GM18499 (cell line): ENCODE data around the gene OR6A2.
"Not testable (repeated sequence)": the region's sequence is repeated elsewhere in the genome, so short reads cannot be mapped to it uniquely, and the experiment has no call there.

ENCODE experiments used
- ATAC-seq: cut with Tn5 transposase; IDR thresholded peaks from one replicate; pipeline ENCODE4 v1.9.1; 2021; ENCODE audit warnings: moderate number of reproducible peaks; ENCODE audit not compliant: insufficient read depth, unreplicated experiment

OR6A2 gene

DNA sequence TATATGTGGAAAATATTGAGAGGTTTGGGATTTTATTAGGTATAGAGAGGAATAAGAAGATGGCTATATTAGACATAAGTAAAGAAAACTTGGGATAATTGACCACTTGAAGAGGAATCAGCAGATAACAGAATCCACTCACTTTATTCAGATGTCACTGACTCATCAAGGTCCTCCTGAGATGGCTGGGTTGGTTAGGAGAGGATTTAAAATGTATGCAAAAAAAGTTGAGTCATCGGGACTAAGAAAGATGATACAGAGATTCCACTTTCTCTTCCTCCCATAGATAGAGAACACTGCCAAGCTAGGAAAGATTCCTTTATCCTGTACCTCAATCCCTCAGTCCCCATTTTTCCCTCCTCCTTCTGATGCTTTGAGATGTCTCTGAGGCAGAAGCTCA is at the start of gene OR6A2:
Gene OR6A2 (minus strand): TSS at position 288 of the 400 bp plus-strand sequence. CDS start 3,981 bp downstream, outside the sequence.
- ATAC-seq: no peak

DNA sequence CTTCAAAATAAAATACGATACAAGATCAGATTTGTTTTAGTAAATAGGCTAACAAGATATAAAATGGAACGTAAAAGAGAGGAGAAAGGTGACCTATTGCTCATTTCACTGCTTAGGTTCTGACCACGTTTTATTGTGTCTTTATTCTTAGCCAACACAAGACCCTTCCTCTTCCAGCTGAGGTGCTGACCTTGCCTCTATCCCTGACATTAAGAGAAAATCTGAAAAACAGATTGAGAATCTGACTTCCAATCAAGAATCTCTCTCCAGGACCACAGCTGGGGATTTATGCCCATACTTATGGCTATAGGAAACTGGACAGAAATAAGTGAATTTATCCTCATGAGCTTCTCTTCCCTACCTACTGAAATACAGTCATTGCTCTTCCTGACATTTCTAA is 45.9 kb upstream of the OR6A2 start, which contains the start of gene OR10A5:
Gene OR10A5 (plus strand): TSS at position 301 of the 400 bp plus-strand sequence. CDS start 0 bp downstream, at position 301.
- no peak for ATAC-seq

DNA sequence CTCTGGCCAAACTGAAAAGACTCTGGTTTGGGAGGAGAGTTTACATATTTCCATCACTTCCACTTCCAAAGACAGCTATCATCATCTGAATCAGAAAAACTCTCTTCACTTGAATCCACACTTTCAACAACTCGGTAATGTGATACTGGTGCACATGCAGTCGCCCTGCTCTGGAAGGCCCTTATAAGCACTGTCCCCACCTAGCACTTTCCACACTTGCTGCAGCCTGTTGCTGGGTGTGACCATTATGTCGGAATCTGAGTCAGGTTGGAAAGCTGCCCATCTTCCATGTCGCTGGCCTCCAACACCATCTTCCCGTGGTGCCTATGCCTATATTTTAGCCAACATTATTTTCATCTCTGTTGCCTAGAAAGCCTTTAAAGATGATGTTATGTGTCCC is 44.9 kb upstream of the OR6A2 start:
- no peak for ATAC-seq

DNA sequence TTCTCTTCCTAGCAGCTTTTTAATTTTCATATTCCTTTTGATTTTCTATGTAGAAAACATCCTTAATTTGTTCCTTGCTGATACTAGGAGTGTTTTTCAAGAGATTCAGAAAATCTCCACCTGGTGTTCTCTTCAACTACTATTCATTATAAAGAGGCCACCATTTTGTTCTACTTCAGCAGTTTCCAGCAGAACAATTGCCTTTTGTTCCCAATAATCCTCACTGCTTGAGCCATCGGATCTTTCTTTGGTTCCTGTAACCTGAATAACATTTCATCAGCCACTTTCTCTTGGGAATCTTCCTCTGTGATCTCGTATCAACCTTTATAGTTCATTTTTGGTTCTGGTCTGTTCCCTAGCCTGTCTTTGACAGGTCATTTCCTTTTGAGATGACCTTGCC is 44.2 kb upstream of the OR6A2 start:
- ATAC-seq: no peak

DNA sequence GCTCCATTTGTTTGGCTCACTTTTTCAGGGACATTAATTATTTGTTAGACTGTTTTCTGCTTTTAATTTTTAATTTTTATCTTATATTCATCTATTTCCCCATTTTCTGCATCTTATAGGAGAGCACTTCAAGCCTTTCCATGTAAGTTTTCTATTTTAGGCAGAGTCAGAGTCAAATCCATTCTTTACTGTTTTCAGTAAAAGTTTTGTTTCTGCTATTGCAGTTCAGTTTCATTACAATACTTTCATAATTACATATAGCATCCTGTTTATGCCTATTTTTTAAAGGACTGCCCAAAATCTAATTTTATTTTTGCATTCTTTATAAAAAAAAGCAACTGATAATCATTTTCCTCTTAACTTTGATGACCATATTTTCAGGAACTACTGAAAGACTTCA is 42.2 kb upstream of the OR6A2 start:
- no peak for ATAC-seq

DNA sequence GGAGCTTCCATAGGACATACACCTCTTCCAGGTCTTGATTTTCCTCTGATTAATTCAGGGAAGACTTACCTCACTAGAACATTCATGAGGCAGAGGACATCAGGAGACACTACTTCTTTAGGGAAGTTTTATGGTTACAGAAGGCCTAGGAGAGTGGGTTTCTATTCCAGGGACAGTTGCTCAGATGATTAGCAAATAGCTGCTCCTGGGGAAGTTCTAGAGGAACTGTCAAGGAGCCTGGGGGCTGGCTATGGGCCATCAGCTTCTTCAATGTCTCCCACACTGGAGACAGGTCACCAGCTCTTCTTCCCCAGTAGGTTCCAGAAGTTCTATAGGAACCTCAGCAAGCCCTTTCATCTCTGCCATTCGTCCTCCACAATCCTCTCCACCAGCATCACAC is 34.5 kb upstream of the OR6A2 start:
- ATAC-seq: no peak

DNA sequence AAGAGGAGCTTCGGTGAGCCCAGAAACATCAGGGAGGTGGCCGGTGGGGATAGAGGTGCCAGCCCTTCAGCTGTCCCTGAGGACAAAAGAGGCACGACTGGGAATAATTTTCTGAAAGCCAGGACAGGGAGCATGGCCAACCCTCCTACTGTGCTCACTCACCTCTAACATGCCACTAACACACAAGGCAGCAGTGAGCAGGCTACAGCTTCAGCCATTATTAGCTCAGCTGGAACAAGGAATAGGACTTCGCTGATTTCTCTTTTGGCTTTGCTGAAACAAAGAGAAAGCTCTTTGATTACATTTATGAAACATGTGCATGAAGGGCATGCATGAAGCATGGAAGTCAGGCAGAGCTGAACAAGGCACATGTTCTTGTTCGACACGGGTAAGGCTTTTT is 33.9 kb upstream of the OR6A2 start:
- no peak for ATAC-seq

DNA sequence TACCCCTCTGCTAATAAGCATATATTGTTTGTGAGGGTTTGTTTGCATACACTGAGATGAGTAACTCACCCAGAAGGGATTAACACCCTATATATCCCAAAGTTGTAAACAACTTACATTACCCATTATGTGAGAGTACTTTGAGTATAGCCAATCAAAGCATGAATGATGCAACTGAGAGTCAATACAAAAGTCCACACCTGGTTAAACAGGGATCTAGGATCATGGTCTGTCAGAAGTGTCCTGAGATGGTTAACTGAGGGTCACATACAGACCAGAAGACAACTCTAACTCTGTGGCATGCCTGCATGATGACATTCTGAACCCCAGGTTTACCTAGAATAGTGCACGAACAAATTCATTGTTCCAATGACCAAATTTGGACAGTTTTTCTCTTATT is 28.6 kb upstream of the OR6A2 start:
- ATAC-seq: no peak

DNA sequence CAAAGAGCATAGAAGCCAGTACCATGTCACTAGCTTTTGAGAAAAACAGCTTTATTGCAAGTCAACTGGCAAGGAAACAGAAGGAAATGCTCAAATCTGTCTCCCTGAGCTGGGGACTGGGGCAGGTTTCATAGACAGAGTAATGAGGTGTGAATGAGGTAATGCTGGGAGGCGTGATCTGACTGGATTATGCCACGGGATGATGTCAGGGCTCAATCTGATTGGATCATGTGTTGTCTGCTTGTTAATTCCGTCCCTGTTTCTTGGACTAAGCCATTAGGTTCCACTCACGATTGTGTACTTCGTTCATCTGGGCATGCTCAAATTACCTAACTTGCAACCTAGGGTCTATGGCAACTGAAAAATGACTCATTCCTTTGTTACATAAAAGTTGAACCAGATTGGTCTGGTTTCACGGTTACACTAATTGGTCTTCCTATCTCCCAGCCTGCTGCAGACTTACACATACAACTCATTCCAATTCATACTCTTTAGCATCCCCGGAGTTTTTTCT is 25.8 kb upstream of the OR6A2 start:
- ATAC-seq: no peak

DNA sequence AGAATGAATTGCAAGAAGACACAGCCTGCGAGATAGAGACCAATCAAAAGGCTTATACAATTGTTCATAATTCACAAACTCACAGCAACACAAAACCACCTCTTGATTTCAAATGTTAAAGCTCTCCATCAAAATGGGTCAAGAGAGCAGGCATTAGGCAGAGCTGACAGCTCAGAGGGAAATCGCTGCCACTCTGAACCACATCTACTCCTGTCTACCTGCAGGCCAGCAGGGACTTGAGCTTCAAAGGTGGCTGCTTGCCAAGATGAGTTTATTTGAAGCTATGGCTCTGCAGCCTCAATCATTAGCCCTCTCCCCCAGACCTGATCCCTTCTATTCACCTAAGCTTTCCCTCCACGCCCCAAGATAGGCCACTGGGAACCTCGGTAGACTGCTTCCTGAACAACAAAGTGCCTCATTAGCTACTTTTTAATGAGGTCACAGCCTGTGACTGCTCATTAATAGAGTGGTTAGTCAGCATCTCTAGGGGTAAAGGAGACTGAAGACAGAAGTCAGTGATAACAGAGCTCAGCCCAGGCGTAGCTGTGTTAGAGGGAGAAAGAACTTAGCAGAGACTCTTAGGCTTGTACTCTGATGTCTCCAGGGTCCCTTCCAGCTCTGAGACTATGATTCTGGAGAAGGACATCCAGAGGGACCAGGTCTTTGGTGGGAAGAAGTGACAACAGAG is 24.8 kb upstream of the OR6A2 start:
- ATAC-seq: no peak

DNA sequence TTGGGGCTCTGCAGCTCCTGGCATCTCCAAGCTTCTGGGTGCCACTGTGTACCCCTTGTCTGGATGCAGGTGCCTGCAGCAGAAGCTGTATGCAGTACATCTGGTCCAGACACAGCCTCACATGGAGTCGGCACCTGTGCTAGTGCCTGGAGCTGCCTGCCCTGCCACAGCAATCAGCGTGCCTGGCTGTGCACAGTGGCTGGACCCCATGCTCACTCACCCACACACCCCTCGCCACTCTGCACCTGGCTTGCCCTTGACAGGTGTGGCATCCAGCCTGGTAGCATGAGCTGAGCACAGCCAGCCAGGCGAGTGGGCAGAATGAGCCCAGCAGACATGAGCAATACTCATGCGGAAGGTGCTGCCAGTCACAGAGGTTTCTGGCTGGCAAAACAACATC is 19.5 kb upstream of the OR6A2 start:
- no peak for ATAC-seq

DNA sequence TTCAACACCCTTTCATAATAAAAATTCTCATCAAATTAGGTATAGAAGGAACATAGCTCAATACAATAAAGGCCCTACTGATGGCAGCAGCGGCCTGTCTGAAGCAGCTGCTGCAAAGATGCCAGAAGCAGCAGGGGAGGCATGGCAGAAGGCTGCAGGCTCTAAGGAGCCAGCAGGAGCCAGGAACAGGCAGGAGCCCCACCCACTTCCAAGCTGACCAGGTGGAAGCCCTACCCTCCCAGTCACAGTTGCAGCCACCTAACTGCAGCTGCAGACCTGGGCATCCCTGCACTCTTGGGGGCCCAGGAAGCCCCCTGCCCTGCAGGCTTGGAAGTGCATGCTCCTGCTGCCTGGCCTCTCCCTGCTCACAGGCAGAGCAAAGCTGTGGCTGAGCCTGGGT is 18.2 kb upstream of the OR6A2 start:
- no peak for ATAC-seq

DNA sequence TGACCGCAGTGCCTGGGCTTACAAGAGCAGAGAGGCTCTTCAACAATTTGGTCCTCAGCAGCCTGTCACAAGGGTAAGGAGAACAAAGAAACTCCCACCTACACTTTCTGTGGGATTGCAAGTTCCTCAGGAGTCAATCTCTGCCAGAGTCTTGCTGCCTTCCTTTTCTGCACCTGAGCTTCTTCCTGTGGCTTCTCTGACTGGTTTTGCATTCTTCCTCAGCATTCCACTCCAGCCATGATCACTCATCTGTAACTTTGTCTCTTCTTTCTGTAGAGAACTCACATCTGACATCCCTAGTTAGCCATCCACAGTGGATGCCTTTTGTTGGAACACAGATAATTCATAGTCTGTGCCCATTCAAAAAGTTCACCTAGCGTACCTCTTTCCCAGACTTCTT is 14.2 kb upstream of the OR6A2 start:
- no peak for ATAC-seq

DNA sequence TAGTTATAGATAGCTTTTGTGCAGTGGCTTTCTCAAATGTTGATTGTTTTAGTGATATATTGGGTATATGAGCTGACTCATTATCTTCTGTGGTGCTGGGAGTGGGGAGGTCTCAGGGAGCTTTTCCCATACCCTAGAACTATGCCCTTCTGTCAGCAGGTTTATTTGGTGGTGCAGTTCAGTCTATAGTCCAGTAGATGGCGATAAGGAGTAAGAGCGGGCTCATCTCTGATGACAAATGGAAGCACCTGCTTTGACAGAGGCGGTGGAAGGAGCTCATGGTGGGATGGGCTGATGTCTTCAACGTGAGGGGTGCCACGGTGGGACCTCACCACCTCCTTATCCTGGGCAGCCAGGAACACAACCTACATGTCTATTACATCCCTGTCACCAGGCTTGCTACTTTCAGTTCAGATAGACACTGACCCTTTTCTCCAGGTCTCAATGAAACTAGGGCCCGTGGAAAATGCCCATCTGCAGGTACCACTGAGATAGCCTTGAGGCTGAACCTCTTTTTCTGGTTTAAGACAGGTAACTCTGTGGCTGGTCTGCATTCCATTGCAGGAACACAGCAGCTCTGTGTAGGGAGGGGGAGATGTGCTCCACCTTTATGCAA is 13.0 kb upstream of the OR6A2 start:
- ATAC-seq: peak; percentile 85

DNA sequence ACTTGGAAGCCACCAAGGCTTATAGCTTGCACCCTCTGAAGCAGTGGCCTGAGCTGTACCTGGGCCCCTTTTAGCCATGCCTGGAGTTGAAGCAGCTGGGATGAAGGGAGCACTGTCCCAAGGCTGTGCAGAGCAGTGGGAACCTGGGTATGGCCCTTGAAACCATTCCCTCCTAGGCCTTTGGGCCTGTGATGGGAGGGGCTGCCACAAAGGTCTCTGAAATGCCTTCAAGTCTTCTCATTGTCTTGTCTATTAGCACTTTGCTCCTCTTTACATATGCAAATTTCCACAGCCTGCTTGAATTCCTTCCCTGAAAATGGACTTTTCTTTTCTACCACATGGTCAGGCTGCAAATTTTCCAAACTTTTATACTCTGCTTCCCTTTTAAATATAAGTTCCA is 1.6 kb upstream of the OR6A2 start:
- not testable (repeated sequence) for ATAC-seq

DNA sequence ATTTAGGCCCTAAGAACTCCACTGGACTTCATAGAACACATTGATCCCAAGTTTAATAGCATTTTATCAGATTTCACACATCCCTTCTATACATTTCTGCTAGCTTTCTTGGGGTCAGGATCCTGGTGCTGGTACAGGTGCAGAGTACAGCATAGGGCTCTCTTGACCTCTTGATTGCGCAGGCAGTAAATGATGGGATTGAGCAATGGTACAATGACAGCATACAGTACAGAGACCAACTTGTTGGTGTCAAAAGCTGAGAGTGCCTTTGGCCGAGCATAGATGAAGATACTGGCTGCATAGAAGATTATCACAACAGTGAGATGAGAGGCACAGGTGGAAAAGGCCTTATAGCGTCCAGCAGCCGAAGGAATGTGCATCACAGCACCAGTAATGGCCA is 4.8 kb downstream of the OR6A2 start:
- no peak for ATAC-seq

DNA sequence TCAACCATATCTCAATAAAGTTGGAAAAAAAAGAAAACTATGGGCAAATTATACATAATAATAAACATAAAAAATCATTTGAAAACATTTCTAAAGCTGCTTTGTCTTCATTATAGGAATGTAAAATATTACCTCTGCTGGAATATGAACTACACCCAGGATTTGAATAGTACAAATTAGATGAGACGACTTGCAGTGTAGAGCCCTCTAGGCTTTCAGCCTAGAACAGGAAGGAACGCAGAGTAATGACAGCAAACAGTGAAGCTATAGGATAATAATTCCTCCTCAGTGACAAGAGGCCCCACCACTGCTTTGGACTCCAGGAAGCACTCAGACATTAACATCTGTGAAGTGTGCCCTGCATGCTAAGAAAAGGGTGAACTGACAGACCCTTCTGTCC is 8.9 kb downstream of the OR6A2 start:
- no peak for ATAC-seq

DNA sequence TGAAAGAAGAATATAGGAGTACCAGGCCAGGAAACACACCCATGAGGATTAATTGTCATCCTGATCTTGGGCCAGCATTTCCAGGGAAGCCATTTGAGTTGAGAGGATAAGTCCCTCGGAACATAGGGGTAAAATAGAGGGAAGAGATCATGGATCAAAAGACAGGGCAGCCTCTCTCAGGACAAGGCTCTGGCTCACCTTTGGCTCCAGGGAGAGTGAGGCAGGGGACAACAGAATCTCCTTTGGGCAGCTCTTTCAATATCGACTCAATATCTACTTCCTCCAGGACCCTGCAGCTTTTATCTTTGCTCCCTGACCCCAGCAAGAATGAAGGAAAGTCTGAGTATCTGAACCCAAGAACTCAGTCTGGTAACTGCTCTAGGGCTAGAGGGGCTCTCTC is 16.8 kb downstream of the OR6A2 start, which contains the start of gene OR2AG1:
Gene OR2AG1 (plus strand): TSS at position 301 of the 400 bp plus-strand sequence. CDS start 2,018 bp downstream, outside the sequence.
- no peak for ATAC-seq

DNA sequence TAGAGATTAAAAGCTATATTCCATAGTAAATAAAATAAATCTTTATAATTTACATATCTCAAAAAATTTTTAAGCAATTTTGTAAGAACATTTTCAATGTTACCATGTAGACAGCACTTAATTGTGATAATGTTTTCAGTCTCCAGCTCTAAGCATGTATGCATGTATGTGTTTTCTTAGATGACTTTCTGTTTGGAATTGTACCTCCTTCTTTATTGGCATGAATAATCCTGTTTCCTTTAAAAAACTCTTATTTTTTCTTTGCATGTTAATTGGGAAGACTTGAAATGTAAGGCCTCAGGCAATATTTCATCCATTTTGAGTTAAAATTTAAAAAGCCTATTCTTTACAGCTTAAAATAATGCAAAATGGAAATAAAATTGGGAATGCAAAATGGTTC is 18.7 kb downstream of the OR6A2 start:
- ATAC-seq: no peak

DNA sequence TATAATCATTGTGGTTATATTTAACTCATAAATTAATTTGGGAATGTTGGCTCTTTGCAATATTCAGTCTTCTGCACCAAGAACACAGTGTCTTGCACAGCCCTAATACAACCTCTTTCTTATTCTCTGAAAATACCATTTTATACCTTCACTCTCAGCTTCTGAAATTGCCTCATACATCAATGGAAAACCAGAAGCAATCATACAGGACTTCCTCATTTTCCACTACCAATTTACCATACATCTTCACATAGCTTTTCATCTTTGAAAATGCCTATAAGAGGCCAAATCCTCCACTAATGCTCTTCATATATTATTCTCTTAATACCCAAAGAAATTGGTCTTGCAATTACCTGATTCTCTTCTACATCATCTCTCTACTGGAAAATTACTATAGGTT is 21.0 kb downstream of the OR6A2 start:
- no peak for ATAC-seq

DNA sequence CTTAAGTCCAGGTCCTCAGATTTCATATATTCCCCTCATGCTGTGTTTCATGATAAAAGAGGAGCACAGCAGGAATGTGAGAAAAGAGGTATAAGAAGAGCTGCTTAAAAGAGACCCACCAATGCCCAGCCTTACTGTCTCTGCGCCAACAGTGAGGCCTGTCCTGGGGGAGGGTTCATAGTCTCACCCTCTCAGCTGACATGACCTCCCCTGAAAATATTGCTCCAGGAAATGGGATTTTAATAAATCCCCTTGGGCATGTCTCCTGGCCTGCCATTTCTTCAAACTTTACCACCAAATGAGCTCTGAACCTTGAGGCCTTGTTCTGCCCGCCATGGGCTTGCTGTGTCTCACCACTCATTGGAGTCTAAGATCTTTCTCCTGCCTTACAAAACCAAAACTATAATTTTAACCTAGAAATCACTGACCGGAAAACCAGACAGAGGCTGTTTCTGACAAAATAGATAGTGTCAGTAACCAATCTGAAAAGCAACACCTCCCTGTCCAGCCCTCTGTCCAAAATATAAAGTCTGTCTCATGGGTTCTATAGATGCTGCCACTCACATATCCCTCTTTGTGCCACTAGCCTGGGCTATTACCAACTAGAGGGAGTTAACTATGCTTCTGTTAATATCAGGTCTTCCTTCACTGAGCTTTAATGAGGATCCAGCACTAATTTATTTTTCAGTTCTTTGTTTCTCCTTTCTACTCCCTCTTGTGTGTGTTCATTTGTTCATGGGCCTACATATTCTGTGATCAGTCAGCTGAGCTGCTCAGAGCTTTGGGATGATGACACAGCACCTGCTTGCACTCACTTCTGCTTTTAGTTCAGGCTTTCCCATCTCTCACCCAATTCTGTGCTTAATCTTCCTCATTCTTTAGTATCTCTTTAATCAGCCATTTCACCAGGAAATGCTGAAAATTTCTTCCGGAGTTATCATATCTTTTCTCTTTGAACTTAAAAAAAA is 27.3 kb downstream of the OR6A2 start, which contains the start of gene OR2AG2:
Gene OR2AG2 (minus strand): TSS at position 51 of the 968 bp plus-strand sequence. CDS start 3,019 bp downstream, outside the sequence.
- peak; percentile 93 for ATAC-seq
